SU-DHL-6 (cell line): ENCODE results near the gene HOXA7.

ENCODE experiments used
- CTCF ChIP-seq: fragments of 200-600 bp; sonication (generic); IDR thresholded peaks from one replicate; pipeline ENCODE4 v1.5.1; 2017; ENCODE audit warnings: antibody characterized with exemption, mild to moderate bottlenecking, low read length, moderate library complexity; ENCODE audit not compliant: insufficient read depth, poor library complexity, severe bottlenecking
- EZH2phosphoT487 ChIP-seq: fragments of 200-600 bp; sonication (generic), shearing (Covaris generic); conservative IDR thresholded peaks from 2 replicates; pipeline ENCODE4 v1.6.1; 2018; ENCODE audit warnings: mild to moderate bottlenecking, antibody characterized with exemption, low read length, moderate library complexity, mixed read lengths

GRCh38 chr7:27154901-27155815, 1.3 kb downstream of the HOXA7 start:
- TF ChIP-seq CTCF (no peak), EZH2phosphoT487 (no peak)
